Stimulated activated CD8-positive, alpha-beta memory T cell treated with anti-CD3 and anti-CD28 coated beads, Interleukin-12 subunit alpha, Interleukin-12 subunit beta, amount 100 ng/mL, for 1 hour (primary cell): ENCODE measurements around the gene RELN.

ENCODE experiments used
- DNase-seq: peaks from one replicate; pipeline ENCODE4 v3.0.0-alpha.2; 2020; ENCODE audit warnings: low read depth

Gene RELN

DNA sequence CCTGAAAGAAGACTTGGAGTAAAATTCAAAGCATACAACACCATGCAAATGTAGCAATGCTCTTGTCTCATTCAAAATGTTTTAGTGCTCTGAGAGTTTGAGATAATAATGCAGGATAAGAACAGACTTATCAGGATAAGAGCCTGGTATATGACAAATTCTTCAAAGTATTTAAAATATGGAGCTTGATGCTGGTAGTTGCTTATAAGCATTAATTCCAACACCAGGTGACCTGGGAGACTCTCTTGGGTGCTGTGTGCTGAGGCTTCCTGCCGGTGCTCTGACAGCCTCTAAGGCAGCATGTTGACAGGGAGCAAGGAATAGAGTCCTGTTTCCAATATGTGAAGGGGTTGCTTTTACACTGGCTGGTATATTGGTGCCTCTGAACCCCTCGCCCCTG lies 508.7 kb downstream of the RELN start:
- DNase-seq = no peak

DNA sequence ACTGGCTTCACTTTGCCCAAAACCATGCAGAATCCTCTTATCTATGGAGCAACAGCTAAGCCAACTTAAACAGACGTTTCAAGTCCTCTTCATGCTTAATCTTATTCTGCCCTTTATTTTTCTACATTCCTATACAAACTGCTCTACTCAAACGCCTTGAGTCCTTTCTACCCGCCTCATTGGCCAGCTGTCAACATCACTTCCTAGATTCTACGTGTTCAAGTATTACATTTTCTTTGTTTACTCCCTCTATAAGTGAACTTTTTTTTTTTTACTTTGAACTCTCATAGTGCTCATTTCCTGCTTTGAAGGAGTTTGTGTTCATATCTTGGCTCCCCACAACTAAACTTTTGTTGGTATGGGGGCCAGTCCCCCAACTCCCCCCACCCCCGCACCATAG lies 514.5 kb downstream of the RELN start:
- no peak for DNase-seq

DNA sequence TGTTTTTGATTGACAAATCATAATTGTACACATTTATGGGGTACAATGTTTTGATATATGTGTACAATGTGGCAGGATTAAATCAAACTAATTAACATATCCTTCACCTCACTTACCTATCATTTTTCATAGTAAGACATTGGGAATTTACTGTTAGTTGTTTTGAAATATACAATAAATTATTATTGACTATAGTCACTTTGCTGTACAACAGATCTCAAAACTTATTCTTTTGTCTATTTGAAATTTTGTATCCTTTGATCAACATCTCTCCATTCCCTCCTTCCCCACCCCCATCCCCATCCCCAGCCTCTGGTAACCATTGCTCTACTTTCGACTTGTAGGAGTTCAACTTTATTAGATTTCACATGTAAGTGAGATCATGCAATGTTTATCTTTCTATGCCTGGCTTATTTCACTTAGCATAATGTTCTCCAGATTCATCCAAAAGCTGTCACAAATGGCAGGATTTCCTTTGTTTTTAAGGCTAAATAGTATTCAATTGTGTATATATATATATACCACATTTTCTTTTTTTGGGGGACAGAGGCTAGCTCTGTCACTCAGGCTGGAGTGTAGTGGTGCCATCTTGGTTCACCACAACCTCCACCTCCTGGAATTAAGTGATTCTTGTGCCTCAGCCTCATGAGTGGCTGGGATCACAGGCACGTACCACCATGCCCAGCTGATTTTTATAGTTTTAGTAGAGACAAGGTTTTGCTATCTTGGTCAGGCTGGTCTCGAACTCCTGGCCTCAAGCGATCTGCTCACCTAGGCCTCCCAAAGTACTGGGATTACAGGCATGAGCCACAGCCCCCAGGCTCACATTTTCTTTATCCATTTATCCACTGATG lies 520.1 kb downstream of the RELN start:
- no peak for DNase-seq

DNA sequence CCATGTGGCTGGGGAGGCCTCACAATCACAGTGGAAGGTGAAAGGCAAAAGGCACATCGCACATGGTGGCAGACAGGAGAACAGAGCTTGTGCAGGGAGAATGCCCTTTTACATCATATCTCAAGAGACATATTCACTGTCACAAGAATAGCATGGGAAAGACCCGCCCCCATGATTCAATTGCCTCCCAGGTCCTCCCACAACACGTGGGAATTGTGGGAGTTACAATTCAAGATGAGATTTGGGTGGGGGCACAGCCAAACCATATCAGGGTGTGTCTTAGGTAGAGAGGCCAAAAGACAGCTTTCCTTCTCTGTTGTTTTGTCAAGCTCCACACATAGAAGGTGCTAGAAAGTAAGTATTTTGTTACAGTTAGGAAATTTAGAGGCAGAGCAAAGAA lies 522.6 kb downstream of the RELN start:
- no peak for DNase-seq

DNA sequence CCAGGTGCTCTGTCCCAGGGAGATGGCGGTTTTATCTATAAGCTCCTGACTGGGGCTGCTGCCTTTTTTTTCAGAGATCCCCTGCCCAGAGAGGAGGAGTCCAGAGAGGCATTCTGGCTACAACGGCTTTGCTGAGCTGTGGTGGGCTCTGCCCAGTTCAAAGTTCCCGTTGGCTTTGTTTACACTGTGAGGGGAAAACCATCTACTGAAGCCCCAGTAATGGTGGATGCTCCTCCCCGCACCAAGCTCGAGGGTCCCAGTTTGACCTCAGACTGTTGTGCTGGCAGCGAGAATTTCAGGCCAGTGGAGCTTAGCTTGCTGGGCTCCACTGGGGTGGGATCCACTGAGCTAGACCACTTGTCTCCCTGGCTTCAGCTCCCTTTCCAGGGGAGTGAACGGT lies 527.1 kb downstream of the RELN start:
- DNase-seq = no peak

DNA sequence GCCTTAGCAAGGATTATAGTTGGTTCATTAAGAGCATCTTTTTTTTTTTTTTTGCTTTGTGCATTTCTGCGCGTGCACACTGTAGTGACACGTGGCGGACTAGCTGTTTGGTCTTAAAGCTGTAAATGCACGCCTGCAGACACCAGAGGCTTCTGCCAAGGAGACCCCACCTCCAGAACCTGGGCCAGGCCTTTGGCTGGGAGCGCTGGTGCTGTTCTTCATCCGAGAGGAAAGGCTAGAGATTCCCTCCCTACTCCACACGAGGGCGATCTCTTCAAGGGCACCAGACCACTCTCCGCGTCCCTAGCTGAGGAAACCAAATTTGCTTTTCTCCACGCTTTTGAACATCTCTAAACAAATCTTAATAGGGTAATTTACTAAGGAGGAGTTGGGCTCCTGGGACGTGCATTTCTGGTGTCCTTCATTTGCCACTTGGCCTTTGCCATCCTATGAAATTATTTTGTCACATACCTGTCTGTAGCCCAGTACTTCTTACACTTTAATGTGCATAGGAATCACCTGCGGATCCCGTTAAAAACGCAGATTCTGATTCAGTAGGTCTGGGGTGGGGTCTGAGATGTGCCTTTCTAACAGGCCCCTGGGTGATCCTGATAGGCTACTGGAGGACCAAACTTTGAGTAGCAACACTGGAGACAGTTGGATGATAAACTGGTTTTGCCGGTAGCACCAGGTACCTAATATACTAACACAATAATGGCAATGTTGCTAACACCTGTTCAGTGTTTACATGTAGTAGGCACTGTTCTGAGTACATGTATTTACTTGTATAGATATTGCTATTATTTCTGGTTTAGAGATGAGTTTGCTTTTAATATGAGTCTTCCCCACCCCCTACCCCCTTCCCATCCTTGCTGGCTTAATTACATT lies 542.1 kb downstream of the RELN start:
- DNase-seq = peak; percentile 2

DNA sequence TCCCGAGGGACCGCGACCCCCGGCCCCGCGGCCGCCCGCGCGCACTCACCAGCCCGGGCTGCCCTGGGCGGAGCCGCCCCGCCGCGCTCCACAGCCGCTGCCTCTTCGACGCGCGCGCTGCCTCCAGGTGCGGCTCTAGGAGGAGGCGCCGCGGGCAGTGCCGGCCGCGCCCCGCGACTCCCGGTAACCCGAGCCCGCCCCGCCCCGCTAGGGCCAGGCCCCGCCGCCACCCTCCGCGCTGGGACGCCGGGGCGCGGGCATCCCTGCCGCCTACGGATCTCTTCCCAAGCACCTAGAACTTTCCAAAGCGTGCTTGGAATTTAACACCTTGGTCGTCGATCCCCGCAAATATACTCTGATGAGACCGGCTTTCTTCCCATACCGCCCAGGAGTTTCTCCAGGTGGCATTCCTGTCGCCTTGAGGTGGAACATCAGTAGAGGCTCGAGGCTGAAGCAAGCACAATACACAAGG lies 543.4 kb downstream of the RELN start, which contains the start of gene SLC26A5:
Gene SLC26A5, minus strand, starts transcription at position 159 of the 472 bp plus-strand sequence. CDS start 24,693 bp downstream, outside the sequence.
- no peak for DNase-seq

DNA sequence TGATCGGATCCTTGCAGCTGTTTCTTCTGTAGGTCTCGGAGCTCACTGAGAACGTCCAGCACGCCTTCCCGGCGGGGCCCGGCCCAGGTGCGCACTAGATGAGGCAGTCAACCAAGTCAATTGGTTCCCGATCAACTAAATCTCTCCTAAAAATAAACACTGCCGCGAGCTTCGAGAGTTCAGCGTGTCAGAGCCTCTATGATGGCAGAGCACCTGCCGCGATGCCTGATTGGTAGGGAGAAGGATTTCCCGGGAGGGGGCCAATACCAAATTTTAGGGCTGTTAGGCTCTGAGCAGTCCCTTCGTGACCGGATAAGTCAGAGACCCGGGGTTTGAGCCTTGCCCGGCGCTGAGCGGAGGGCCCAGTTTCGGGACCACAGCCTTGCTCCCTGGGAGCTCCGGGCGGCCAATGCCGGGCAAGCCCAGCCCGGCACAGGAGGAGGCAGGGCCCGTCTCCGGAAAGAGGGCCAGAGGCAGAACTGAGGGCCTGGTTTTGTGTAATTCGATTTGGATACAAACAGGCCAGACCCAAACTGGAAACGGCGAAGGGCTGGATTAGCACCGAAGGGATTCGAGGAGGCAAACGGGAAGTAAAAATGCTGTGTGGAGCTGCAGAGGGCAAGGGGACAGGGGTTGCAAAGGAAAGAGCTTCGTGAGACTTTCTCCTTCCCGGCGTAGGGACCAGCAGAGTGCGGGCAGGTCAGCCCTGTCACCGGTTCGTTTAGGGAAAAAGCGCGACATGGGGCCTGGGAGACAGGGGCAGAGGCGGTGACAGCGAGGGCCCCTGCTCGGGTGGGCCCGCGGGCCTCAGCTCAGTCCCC lies 544.0 kb downstream of the RELN start:
- DNase-seq = no peak

DNA sequence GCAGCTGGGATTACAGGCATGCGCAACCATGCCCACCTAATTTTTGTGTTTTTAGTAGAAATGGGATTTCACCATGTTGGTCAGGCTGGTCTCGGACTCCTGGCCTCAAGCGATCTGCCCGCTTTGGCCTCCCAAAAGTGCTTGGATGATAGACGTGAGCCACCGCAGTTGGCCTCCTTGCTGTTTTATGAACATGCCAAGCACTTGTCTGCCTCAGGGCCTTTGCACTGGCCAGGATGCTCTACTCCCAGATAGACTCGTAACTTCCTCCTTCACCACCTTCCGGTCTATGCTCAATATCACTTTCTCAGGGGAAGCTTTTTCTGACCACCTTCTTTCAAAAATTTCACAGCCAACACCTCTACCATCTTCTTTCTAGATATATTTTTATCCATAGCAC lies 549.8 kb downstream of the RELN start:
- no peak for DNase-seq

DNA sequence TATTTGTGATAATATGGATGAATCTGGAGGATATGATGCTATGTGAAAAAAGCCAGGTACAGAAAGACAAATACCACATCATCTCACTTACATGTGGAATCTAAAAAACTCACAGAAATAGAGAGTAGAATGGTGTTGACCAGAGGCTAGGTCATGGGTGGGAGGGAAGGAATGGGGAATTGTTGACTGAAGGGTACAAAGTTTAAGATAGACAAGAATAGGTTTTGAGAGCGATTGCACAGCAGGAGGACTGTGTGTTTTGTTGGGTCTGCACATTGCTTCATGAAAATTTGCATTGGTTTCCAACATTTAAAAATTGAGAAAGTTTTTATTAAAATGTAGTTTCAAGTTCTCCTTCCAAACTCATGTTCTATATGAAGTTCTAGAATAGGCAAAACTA lies 551.8 kb downstream of the RELN start:
- DNase-seq = no peak

DNA sequence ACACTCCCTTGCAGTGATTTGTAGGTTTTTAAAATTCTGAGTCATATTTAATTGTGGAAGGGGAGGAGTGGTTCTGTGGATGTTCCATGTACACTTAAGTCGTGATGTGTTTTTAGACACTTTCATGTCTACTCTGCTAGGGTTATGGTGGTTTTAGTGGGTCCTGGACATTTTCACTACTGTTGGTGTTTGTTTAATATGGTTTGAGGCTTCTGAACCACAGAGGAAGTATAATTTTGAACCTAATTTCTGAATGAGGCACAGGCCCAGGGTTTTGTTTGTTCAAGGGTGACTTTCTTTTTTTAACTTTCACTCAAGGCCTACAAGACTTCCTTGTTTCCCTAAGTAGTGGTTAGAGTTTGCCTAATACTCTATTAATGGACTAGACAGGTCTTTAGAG lies 556.7 kb downstream of the RELN start:
- no peak for DNase-seq

DNA sequence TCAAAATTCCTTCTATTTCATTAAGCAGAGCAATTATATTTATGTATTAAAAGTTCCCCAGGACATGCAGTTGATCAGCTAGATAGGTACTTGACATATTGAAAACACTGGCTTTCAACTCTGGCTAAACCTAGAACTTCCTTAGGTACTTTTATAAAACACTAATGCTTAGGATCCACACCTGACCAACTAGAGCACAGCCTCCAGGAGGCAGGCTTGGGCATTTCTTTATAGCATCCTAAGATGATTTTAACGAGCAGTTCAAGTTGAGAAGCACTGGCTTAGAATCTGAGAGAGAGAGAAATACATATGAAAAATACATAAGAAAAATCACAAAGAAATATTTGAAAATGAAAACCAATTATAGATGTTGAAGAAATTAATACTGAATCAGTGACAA lies 564.3 kb downstream of the RELN start:
- DNase-seq = no peak

DNA sequence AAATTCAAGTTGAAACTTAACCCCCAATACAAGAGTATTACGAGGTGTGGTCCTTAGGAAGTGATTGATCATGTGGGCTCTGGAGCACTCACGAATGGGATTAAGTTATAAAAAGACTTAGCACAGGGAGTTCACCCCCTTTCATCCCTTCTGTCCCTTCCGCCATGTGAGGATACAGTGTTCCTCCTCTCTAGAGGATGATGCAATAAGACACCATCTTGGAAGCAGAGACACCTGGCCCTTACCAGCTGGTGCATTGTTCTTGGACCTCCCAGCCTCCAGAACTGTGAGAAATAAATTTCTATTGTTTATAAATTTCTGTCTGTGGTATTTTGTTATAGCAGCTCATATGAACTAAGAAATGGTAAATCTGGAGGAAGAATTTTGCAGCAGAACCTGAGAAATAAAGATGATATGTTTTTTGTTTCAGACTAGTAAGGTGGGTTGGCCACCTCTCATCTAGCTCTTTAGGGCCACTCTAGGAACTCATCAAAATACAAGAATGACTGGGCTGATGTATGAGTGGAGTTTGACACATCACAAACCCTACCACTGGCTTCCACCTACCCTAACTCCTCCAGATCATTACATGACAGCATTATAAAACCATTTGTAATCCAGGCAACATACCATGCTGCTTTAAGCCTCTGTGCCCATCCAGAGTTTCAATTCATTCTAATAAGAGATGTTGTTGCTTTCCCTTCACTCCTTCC lies 565.8 kb downstream of the RELN start:
- no peak for DNase-seq
